GM12892 (cell line): ENCODE results near the gene DPP6.

Experiments used
- DNase-seq: peaks from one replicate; pipeline ENCODE4 v3.0.0; 2011; ENCODE audit not compliant: insufficient read length
- FAIRE-seq: peaks from 2 replicates; lab custom pipeline; 2011; peaks lifted over from hg19 to GRCh38; lab: Jason Lieb, UNC
- POLR2A ChIP-seq: IDR thresholded peaks from 2 replicates; pipeline ENCODE4 v1.6.1; 2011; ENCODE audit warnings: low read depth, low read length, control low read depth
- POLR2AphosphoS5 ChIP-seq: IDR thresholded peaks from 2 replicates; pipeline ENCODE4 v1.6.1; 2011; ENCODE audit warnings: low read depth, low read length, control low read depth
- TAF1 ChIP-seq: IDR thresholded peaks from 2 replicates; pipeline ENCODE4 v1.6.1; 2011; ENCODE audit warnings: low read depth, mild to moderate bottlenecking, control low read depth, low read length, borderline replicate concordance

Gene DPP6

GRCh38 chr7:154750353-154750801, 698.2 kb downstream of the DPP6 start:
- FAIRE-seq, result no peak
- TF ChIP-seq POLR2AphosphoS5, result no peak
- no peak for TF ChIP-seq TAF1
- no peak for TF ChIP-seq POLR2A

GRCh38 chr7:154753226-154753625, 701.0 kb downstream of the DPP6 start:
- FAIRE-seq (no peak), DNase-seq (no peak)
- TF ChIP-seq POLR2AphosphoS5 (no peak), POLR2A (no peak), TAF1 (no peak)

More at GRCh38 chr7:154750353-154750801, 698.2 kb downstream of the DPP6 start:
- no peak for DNase-seq

- FAIRE-seq (no peak), DNase-seq (no peak)
- TF ChIP-seq POLR2AphosphoS5 (no peak), POLR2A (no peak), TAF1 (no peak)
Measured at GRCh38 chr7:154757756-154758155, 705.6 kb downstream of the DPP6 start.

- DNase-seq (no peak), FAIRE-seq (no peak)
- TF ChIP-seq POLR2AphosphoS5 (no peak), TAF1 (no peak), POLR2A (no peak)
Measured at GRCh38 chr7:154759989-154760388, 707.8 kb downstream of the DPP6 start.

GRCh38 chr7:154765118-154765517, 712.9 kb downstream of the DPP6 start:
- no peak for FAIRE-seq
- TF ChIP-seq POLR2AphosphoS5 (no peak), TAF1 (no peak), POLR2A (no peak)
- DNase-seq, result no peak

GRCh38 chr7:154767142-154767541, 714.9 kb downstream of the DPP6 start:
- no peak for TF ChIP-seq TAF1
- no peak for TF ChIP-seq POLR2A
- TF ChIP-seq POLR2AphosphoS5, result no peak
- FAIRE-seq (no peak), DNase-seq (no peak)

GRCh38 chr7:154767821-154768415, 715.7 kb downstream of the DPP6 start:
- DNase-seq (no peak), FAIRE-seq (no peak)
- TF ChIP-seq POLR2A (no peak), TAF1 (no peak), POLR2AphosphoS5 (no peak)

GRCh38 chr7:154769001-154769400, 716.8 kb downstream of the DPP6 start:
- TF ChIP-seq TAF1 (no peak), POLR2A (no peak), POLR2AphosphoS5 (no peak)
- DNase-seq (no peak), FAIRE-seq (no peak)

GRCh38 chr7:154769527-154769926, 717.3 kb downstream of the DPP6 start:
- FAIRE-seq (no peak), DNase-seq (no peak)
- no peak for TF ChIP-seq POLR2A
- no peak for TF ChIP-seq POLR2AphosphoS5
- no peak for TF ChIP-seq TAF1

- TF ChIP-seq TAF1 (no peak), POLR2AphosphoS5 (no peak), POLR2A (no peak)
- FAIRE-seq (no peak), DNase-seq (no peak)
Measured at GRCh38 chr7:154770361-154770760, 718.2 kb downstream of the DPP6 start.

GRCh38 chr7:154770962-154771361, 718.8 kb downstream of the DPP6 start:
- no peak for FAIRE-seq
- no peak for DNase-seq
- TF ChIP-seq TAF1 (no peak), POLR2AphosphoS5 (no peak), POLR2A (no peak)

GRCh38 chr7:154774303-154774969, 722.2 kb downstream of the DPP6 start:
- DNase-seq (no peak), FAIRE-seq (no peak)
- TF ChIP-seq POLR2A (no peak), POLR2AphosphoS5 (no peak), TAF1 (no peak)

- FAIRE-seq, result no peak
- no peak for DNase-seq
- TF ChIP-seq POLR2AphosphoS5, result no peak
- no peak for TF ChIP-seq TAF1
- TF ChIP-seq POLR2A, result no peak
Measured at GRCh38 chr7:154775681-154776080, 723.5 kb downstream of the DPP6 start.

- FAIRE-seq (no peak), DNase-seq (no peak)
- TF ChIP-seq POLR2A (no peak), POLR2AphosphoS5 (no peak), TAF1 (no peak)
Measured at GRCh38 chr7:154776350-154776749, 724.2 kb downstream of the DPP6 start.
